DMS 273 (cell line): ENCODE data around the gene FRMD4A.
A peak's percentile ranks its signal among the peaks of the same experiment; 100 is the strongest.

Experiments
- DNase-seq: peaks from one replicate; lab custom pipeline; 2025; ENCODE audit not compliant: unreplicated experiment; lab: John Stamatoyannopoulos, UW

FRMD4A gene

DNA sequence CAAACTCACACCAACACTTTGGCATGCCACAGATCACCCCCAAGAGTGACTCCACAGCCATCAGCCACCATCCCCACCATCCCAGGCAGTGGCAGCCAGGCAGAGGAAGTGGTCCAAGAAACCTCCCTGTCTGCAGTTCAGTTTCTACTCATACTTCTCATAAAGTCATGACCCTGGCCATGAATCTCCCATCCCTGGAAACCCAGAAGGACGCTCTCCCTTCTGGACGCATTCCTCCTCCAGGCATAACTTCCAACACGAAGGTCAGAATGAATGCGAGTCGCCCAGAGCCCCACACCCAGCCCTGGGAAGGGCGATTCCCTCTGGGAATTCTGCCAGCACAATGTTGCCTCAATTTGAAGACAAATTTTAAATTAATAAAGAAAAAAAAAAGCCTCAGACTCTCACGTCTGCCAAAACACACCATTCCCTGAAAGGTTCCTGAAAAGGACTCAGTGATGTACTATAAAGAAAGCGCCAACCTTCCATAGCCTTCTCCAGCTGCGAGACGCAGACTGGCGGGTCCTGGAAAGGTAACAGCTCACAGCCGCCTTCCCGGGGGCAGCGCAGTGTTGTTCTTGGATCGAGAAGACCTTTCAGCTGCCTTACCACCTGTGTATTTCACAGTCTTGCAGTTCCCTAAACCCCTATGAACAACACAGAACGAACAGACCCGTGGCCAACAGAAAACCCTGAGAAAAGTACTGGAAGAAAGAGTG is 307.6 kb downstream of the FRMD4A start:
- DNase-seq: no peak

DNA sequence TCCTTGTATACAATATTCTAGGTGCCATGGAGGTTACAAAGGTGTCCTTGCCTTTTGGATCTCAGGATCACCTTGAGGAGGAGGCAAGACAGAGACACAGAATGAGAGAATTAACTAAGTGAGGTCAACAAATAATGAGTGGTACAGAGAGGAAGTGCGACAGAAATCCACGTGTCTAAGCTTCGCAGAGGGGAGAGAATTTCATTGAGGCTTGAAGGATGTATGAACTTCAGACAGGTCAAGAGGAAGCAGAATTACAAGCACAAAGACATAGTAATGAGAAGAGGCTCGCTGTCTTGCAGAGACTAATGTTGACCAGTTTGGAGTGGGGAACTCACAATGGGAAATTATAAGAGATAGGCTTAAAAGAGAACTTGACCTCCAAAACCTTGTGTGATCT is 308.7 kb downstream of the FRMD4A start:
- DNase-seq: no peak

DNA sequence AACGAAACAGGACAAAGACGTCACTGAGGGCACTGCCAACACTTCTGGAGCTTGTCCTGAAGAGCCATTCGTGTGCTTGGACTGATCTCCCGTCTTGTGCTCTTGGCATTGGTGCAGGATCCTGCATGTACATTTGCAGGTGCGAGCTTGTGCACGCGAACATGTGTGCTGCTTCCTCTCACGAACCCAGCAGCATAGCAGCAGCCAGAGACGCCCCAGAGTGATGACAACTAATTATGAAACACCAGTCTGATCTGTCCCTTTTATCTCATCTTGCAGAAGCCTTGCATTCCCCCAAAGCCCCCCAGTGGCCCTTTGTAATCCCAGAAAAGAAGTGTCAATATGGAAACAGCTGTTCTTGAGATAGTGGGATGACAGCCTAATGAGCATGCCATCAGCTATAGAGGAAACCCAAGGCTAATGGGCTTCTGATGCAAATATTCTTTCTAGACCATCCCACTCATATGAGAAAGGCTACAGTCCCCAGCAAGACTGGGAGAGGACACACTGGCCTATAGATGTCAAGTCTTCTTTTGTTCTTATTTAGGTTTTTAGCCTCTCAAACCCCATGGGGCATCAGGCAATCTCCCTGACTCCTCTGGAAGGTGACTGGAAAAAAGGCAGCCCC is 310.6 kb downstream of the FRMD4A start:
- DNase-seq: no peak

DNA sequence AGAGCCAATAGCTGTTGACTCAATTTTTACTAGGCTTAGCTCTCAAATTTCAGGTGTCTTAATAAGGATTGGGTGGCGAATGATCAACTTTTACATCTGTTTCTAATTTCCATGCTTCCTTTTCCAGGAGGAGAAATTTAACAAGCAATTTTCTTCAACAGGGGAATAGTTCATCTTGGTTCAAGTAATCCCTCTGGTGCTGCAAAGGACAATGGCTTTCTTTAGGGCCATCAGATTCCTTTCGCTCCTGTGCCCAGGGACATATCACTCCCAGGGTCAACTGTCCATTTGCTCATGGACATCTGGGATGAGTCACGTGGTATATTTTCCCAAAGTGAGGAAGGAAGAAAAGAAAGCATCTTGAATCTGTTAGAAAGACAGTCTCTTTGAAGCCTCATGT is 313.3 kb downstream of the FRMD4A start:
- DNase-seq: no peak

DNA sequence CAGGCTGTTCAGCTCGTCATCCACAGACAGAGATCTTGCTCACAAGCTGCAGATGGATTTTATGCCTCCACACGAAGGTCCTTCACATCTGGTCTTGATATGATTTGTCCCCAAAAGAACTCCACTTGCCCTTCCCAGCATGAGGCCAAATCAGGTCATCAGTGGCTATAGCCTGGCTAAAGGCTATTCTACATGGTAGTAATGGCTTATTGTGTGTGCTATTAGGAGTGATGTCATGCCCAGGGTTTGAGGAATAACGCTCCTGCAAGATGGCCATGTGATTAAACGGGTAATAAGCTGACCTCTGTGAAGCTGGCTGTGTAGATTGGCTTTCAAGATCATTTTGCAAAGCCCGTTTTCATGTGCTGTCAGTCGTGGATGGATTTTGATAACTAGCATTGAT is 313.8 kb downstream of the FRMD4A start:
- DNase-seq: no peak

DNA sequence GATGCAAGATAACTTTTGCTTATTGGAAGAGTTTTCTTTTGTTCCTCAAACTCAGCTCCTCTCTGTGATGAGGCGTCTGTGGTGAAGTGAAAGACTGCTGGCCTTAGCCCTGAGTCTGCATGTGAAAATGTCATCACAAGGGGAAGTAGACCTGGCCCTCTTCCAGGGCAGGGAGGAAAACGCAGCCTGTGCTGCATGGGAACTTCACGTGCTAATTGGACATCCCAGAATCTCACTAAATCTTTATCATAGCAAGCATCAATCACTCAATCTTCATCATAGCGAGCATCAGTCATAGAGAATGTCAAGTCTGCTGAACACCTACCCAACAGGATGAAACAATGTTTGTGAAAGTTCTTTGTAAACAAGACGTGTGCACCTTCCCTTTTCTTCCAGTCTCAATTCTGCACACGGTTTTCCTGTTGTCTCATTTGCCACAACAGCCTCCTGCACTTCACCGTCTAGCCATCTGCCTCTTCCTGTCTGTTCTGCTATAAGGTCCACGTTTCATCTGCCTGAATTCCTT is 314.6 kb downstream of the FRMD4A start:
- peak; percentile 51 for DNase-seq

DNA sequence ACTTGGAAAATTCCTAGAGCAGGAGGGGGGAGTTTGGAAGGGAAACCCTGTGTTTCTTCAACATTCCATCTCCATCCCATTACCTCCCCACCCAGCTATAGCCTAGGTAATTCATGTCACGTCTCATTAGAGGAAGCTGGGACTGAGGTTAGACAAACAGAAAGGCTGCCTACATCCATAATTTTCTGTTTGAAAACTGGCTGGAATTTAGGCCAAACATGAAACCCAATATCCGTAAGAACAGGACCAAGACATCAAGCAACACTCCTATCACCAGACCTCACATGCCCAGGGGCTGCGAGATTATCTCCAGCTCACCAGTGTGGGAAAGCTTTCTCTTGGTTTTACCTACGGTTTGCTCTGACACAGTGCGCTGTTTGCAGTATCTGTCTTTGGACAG is 316.3 kb downstream of the FRMD4A start:
- DNase-seq: no peak

DNA sequence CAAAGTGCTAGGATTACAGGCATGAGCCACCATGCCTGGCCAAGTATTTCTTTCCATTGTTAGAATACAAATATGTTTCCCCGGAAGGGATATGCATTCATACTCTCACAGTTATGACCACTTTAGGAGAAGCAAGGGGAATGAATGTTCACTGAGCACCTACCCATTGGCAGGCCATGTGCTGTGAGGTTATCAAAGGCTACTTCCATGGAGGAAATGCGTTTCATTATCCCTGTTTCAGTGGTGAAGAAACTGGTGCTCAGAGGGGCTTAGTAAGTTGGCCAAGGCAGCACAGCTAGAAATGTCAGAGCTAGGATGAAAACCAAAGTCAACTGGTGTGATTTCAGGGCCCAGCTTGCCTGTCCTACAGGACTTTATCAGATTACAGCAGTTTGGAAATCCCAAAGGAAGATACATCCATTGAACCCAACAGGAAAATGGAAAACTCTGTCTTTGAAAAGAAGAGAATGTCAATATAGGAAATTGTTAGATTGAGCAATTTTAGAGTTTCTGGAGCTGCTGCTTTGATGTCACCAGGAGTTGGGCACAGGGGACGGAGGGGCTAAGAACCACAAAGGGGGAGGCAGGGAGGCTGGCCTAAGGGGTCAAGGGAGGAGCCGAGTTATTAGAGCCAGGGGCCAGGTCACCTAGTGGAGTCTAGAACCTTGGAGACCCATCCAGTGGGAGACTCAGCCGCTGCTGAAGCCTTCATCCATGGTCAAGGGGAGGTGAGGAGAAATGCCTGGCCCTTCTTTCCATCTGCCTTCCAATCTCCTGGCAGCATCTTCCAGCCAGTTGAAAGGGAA is 319.8 kb downstream of the FRMD4A start:
- no peak for DNase-seq

DNA sequence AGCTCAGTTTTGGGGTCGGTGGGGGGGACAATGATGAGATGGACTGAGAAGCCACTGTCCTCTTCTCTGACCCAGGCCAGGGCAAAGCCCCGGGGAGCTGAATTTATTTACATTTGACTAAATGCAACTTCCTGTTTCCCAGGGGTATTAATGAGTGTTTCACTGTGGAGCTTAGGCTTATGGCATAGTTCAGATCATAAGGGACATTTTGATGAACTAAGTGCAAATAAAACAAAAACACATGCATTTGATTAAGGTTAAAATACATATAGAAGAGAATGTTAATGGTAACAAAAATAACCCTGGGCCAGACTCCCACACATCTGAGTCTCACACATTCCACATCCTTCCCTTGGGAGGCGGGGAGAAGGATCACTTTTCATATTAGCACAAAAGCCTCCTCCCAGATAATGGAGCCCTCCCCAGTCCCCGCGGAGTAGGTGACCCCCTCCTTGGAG is 320.6 kb downstream of the FRMD4A start:
- peak; percentile 58 for DNase-seq

DNA sequence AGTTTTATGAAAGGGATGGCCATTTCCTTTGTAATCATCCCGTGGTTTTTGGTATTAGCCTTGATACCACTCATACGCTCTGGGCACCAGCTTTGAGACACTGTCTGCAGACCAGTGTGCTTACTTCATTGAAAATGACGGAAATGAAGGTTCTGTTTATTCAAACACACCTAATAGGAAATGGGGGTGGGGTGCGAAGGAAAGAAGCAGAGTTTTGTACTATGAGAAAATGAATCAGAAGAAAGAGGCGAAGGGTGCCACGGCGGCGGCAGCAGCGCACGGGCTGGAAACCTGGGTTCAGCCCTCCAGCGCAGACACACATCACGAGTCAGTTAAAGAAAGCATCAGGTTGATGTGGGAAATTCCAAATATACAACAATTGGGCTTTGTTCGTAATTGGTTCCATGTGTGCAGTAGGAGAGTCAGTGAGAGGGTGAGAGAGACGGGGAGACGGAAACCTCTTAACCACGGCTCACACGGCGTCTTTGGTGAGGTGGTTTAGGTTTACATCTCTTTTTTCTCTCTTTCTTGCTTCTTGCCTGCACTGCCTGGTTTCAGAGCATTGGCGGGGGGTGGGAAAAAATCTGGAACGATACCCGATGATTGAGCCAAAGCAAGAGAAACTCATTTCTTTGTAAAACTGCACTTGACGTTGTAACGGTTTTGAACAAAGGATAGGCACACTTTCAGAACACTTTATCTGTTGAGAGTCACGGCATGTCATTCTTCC is 321.2 kb downstream of the FRMD4A start:
- DNase-seq: peak; percentile 52

DNA sequence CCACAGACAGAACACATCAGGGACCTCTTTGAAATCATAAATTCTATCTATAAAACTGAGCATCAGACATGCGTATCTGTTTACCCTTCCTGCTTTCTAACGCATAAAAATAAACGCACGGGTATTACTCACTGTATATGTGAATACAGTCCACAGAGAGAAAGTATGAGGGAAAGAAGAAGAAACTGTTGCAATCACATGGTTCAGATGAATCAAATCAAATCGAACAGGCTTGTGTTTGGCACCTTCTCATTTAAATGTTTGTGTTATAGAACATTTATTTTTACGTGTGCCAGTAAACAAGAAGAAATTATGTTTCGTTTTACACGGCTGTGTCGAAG is 322.0 kb downstream of the FRMD4A start:
- no peak for DNase-seq

DNA sequence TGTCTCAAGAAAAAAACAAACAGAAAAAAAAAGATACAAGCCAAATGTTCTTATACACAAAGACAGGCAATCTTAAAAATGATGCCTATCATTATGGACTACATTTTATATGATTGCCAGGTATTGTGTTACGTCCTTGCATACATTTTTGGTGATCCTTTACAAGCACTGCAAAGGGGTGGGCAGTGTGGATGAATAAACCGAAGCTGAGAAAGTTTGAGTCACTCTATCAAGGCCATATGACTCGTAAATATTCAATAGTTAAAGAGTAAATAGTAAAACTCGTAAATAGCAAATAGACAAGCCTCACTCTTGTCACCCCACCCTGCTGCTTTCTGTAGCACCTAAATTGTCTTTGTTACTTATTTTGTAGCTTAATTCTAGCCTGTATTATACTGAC is 326.2 kb downstream of the FRMD4A start:
- DNase-seq: no peak

DNA sequence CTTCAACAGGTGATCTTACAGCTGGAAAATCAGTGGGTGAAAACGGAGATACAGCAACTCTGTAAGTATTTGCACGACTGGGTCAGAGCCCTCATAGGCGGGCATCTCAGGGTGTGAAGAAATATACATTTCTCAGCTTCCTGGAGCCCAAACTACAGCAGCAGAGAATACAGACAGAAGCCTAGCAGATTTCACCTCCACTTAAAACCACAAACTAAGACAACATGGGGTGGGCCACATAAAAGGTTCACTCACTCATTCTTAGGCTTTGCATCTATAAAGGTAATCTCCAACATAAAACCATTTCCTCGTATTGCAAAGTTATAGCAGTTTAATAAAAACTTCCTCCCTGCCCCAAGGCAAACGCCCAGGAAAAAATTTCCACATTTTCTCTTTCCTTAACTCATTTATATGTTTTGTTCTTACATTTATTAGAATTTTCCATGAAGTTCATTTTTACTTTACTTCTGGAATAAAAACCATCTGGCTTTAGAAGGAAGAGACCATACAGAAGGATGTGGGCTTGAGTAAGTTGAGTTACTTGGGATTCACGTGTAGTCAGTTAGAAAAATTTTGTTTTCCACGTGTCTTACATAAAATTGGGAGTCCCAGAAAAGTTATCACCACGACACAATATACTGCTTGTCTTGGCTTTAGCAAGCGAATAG is 327.1 kb downstream of the FRMD4A start:
- no peak for DNase-seq

DNA sequence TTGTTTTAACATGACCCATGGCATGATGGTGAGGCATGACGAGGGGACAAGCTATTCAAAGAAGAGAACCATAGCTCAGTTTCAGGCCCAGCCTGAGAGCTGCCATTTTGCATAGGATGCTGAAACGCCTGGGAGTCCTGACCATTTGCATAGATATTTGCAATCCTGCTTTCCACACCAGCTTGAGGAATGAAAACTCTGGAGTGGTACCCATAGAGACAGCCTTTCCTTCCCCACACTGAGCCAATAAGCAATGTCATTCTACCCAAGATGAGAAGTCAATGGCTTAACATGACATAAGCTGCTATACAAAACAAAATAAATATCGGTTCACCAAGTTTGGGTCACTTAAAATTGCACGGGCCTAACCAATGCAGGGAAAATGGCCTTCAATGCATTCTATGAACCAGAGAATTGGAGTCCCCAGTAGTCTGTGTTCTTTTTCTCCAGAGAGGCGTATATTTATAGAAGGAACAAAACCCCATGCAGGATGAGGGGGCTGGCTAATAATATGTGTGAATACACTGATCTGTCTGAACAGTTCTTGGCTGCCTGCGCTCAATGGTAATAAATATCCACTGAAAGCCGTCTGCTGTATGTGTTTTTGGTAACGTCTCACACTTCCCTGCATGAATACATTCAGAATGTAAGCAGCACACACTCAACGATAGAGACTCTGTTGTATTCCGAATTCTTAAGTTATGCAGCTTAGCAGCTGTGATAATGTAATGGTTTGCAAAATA is 329.3 kb downstream of the FRMD4A start:
- no peak for DNase-seq

DNA sequence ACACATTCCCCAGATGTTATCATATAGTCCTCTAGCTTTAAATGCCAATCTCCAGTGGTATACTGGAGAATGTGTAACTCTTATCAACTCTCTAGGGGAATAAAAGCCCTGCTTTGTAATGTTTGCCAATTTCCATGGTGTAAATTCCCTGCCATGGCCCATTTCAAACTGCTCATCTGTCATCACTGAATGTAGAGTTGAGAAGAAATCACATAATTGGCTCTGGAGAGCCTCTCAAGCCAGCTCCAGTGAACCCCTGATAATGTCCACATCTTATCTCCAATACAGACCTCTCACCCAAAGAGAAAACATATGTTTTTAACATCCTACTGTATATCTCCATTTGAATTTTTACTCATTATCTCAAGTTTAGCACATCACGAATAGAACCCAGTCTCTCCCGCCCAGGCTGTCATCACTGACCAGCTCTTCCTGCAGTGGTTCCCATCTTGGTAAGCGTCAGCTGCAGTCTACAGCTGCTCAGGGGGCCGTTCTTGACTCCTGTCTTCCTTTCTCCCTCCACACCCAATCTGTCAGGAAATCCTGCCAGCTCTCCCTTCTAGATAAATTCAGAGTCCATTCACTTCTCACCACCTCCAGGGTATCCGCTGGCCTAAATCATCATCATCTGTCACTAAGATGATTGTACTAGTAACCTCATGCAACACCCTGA is 332.4 kb downstream of the FRMD4A start:
- no peak for DNase-seq

DNA sequence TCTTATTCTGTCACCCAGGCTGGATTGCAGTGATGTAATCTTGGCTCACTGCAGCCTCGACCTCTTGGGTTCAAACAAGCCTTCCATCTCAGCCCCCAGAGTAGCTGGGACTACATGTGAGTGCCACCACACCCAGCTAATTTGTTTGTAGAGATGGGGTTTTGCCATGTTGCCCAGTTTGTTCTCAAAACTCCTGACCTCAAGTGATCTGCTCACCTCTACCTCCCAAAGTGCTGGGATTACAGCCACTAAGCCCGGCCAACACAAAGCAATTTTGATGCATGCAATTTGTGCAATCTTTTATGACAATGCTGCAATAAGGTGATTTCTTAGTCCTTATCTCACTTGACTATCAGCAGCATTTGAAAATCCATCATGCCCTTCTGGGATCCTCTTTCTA is 333.1 kb downstream of the FRMD4A start:
- no peak for DNase-seq

DNA sequence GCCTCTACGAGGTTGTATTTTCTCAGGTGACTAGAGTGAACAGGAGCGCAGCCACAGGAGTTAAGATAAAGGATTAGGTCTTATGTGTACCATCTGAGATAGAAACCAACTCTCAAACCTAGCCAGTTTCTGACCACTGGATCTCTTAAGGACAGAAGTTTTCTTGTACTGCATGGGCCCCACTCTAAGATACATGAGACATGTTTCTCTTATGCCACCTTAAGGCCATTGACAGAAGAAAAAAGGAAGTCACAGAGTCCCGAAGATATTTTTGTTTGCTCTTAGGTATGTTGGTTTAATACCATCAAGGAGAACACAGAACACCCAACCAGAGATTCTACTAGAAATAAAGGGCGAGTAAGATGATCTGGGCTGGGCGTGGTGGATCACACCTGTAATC is 335.8 kb downstream of the FRMD4A start:
- DNase-seq: no peak

DNA sequence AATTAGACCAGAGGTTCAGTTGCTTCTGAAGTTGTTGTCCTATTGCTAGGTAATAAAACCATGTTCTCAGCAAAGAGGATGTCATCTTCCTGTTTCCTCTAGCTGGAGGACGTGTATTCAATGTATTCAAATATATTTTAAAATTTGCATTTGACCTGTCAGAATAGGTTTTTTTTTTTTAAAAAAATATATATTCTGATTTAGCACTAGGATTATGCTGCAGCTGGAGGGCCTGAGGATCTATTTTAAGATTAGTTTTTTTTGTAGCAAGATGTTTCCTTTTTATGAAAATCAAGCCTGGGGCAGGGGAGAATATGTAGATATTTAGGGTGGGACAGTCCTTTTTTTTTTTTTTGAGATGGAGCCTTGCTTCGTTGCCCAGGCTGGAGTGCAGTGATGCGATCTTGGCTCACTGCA is 337.0 kb downstream of the FRMD4A start:
- no peak for DNase-seq

DNA sequence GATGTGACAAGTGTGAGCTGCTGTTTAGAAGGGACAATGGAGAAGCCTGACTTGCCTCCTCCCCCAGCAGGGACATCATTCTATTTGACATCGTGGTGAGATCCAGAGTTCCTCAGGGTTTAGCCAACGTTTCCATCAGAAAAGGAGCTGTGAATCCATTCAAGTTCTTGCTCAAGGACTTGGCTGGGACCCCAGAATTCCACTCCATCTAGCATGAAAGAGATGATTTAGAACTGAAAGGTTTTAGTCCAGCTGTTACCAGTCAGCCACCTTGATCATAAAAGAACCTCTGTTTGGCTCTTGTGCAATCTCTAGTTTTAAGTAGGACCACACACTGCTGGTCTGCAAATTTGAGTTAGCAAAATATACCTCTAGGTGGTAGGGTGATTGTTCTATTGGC is 337.6 kb downstream of the FRMD4A start:
- peak; percentile 10 for DNase-seq
